HEK293T (cell line): ENCODE data around the gene CHMP1A.

Source experiments
- BHLHE40 ChIP-seq: fragments of 450-650 bp; IDR thresholded peaks from 2 replicates; pipeline ENCODE4 v1.6.1; 2016; ENCODE audit warnings: mild to moderate bottlenecking, moderate library complexity, borderline replicate concordance
- CTBP1 ChIP-seq: fragments of 450-650 bp; IDR thresholded peaks from 2 replicates; pipeline ENCODE4 v1.6.1; 2016; ENCODE audit warnings: borderline replicate concordance
- ELF4 ChIP-seq: fragments of 450-650 bp; IDR thresholded peaks from 2 replicates; pipeline ENCODE4 v1.6.1; 2017; ENCODE audit warnings: antibody characterized with exemption
- FOXA1 ChIP-seq: fragments of 450-650 bp; IDR thresholded peaks from 2 replicates; pipeline ENCODE4 v1.6.1; 2016; ENCODE audit warnings: mild to moderate bottlenecking
- HDGF ChIP-seq: fragments of 450-650 bp; IDR thresholded peaks from 2 replicates; pipeline ENCODE4 v1.6.1; 2017; ENCODE audit warnings: antibody characterized with exemption, borderline replicate concordance
- NFRKB ChIP-seq: fragments of 450-650 bp; IDR thresholded peaks from 2 replicates; pipeline ENCODE4 v1.6.1; 2016; ENCODE audit warnings: mild to moderate bottlenecking, moderate library complexity
- SP1 ChIP-seq: fragments of 450-650 bp; IDR thresholded peaks from 2 replicates; pipeline ENCODE4 v1.6.1; 2017
- SUZ12 ChIP-seq: fragments of 450-650 bp; IDR thresholded peaks from 2 replicates; pipeline ENCODE4 v1.6.1; 2016; ENCODE audit warnings: mild to moderate bottlenecking
- TF ChIP-seq, protein P1 (sequence below): fragments of 450-650 bp; IDR thresholded peaks from 2 replicates; pipeline ENCODE4 v1.6.1; 2016

DNA sequence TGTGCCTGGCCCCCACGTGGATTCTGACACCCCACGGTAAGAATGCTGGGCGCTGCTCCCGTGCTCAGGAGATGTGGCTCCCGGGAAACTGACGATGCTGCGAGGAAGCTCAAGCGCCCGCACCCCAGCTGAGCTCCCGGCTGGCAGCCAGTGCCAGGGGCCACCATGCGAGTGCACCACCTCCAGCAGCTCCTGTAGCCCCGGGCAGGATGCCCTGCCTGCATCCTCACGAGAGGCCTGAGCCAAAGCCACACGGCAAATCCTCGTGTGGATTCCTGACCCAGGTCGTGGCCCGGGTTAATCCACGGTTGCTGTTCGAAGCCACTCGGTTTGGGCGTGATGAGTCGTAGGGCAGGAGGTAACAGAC, 55.6 kb downstream of the CHMP1A start:
- no peak for TF ChIP-seq ELF4
- no peak for TF ChIP-seq SUZ12
- TF ChIP-seq NFRKB: no peak
- TF ChIP-seq, protein P1, sequence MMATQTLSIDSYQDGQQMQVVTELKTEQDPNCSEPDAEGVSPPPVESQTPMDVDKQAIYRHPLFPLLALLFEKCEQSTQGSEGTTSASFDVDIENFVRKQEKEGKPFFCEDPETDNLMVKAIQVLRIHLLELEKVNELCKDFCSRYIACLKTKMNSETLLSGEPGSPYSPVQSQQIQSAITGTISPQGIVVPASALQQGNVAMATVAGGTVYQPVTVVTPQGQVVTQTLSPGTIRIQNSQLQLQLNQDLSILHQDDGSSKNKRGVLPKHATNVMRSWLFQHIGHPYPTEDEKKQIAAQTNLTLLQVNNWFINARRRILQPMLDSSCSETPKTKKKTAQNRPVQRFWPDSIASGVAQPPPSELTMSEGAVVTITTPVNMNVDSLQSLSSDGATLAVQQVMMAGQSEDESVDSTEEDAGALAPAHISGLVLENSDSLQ: no peak
- TF ChIP-seq BHLHE40: no peak
- no peak for TF ChIP-seq FOXA1
- TF ChIP-seq SP1: no peak
- no peak for TF ChIP-seq CTBP1
- TF ChIP-seq HDGF: no peak
